AG09319 (cell line): ENCODE data around the gene GARNL3.
A peak's percentile ranks its signal among the peaks of the same experiment; 100 is the strongest.

Experiments
- DNase-seq: peaks from one replicate; pipeline ENCODE4 v3.0.0-alpha.2; 2010; ENCODE audit warnings: low read depth; ENCODE audit errors: extremely low read depth
- CTCF ChIP-seq: IDR thresholded peaks from 2 replicates; pipeline ENCODE4 v1.5.1; 2011; ENCODE audit warnings: low read depth, mild to moderate bottlenecking, inconsistent platforms, low read length, moderate library complexity

Gene GARNL3

GRCh38 chr9:127395497-127396252 lies 131.1 kb downstream of the GARNL3 start:
- no peak for DNase-seq
- no peak for TF ChIP-seq CTCF

- no peak for TF ChIP-seq CTCF
- no peak for DNase-seq
Measured at GRCh38 chr9:127396253-127396807, 131.8 kb downstream of the GARNL3 start.

- DNase-seq = peak; percentile 98
- TF ChIP-seq CTCF = no peak
Measured at GRCh38 chr9:127396808-127397645, 132.5 kb downstream of the GARNL3 start, which contains the start of gene SLC2A8. TSS of gene SLC2A8 (plus strand) at chr9:127397169. CDS start at chr9:127397231, 62 bp downstream.

GRCh38 chr9:127397646-127398274 lies 133.2 kb downstream of the GARNL3 start:
- peak; percentile 52 for TF ChIP-seq CTCF
- no peak for DNase-seq

- DNase-seq = no peak
- no peak for TF ChIP-seq CTCF
Measured at GRCh38 chr9:127398275-127398647, 133.7 kb downstream of the GARNL3 start.

GRCh38 chr9:127398715-127399400 lies 134.3 kb downstream of the GARNL3 start:
- no peak for DNase-seq
- TF ChIP-seq CTCF = no peak
